Loucy (cell line): ENCODE data around the gene CDC42BPA.
"Not testable (repeated sequence)": the region's sequence is repeated elsewhere in the genome, so short reads cannot be mapped to it uniquely, and the experiment has no call there.

Source experiments
- H2AFZ ChIP-seq: fragments of 200-600 bp; sonication (generic); 2 replicates; pipeline ENCODE4 v1.6.0; 2016; ENCODE audit warnings: antibody characterized with exemption, mild to moderate bottlenecking, low read length, moderate library complexity
- H3F3A ChIP-seq: fragments of 200-600 bp; 2 replicates; pipeline ENCODE4 v1.6.0; 2016; ENCODE audit warnings: antibody characterized with exemption, low read depth, mild to moderate bottlenecking
- H3K27me3 ChIP-seq: fragments of 200-600 bp; sonication (generic); 2 replicates; pipeline ENCODE4 v1.6.1; 2014; ENCODE audit warnings: low read length, mild to moderate bottlenecking; ENCODE audit not compliant: insufficient read depth, poor library complexity, severe bottlenecking
- H3K36me3 ChIP-seq: fragments of 200-600 bp; sonication (generic); 2 replicates; pipeline ENCODE4 v1.6.1; 2016; ENCODE audit warnings: low read length; ENCODE audit not compliant: insufficient read depth
- H3K4me1 ChIP-seq: fragments of 200-600 bp; sonication (generic); 2 replicates; pipeline ENCODE4 v1.5.1; 2014; ENCODE audit warnings: low read length, mild to moderate bottlenecking; ENCODE audit not compliant: insufficient read depth, poor library complexity, severe bottlenecking
- H3K4me2 ChIP-seq: fragments of 200-600 bp; sonication (generic); 2 replicates; pipeline ENCODE4 v1.6.0; 2014; ENCODE audit warnings: antibody characterized with exemption, low read length, low read depth, mild to moderate bottlenecking; ENCODE audit not compliant: poor library complexity, severe bottlenecking
- H3K4me3 ChIP-seq: fragments of 200-600 bp; sonication (generic); 2 replicates; pipeline ENCODE4 v1.5.1; 2014; ENCODE audit warnings: low read length, mild to moderate bottlenecking, mixed read lengths; ENCODE audit not compliant: poor library complexity, severe bottlenecking
- H3K79me2 ChIP-seq: fragments of 200-600 bp; sonication (generic); 2 replicates; pipeline ENCODE4 v1.6.1; 2014; ENCODE audit warnings: low read length; ENCODE audit not compliant: insufficient read depth
- H3K9ac ChIP-seq: fragments of 200-600 bp; sonication (generic); 2 replicates; pipeline ENCODE4 v1.6.0; 2014; ENCODE audit warnings: mild to moderate bottlenecking, low read depth, low read length, moderate library complexity; ENCODE audit not compliant: poor library complexity, severe bottlenecking
- H3K9me2 ChIP-seq: fragments of 200-600 bp; sonication (generic); replicated peaks from 2 replicates; pipeline ENCODE4 v1.6.1; 2016; ENCODE audit warnings: low read depth, low read length, mixed read lengths
- H3K9me3 ChIP-seq: fragments of 200-600 bp; sonication (generic); 2 replicates; pipeline ENCODE4 v1.6.1; 2014; ENCODE audit warnings: mild to moderate bottlenecking, antibody characterized with exemption, low read length, low read depth; ENCODE audit not compliant: insufficient read depth
- H4K20me1 ChIP-seq: fragments of 200-600 bp; sonication (generic); 2 replicates; pipeline ENCODE4 v1.6.0; 2014; ENCODE audit warnings: antibody characterized with exemption, low read length, mild to moderate bottlenecking; ENCODE audit not compliant: insufficient read depth, poor library complexity, severe bottlenecking
- CTCF ChIP-seq: fragments of 200-600 bp; sonication (generic); conservative IDR thresholded peaks from 2 replicates; pipeline ENCODE4 v1.5.1; 2014; ENCODE audit warnings: mild to moderate bottlenecking, antibody characterized with exemption, low read length
- EZH2phosphoT487 ChIP-seq: fragments of 200-600 bp; IDR thresholded peaks from 2 replicates; pipeline ENCODE4 v1.6.1; 2018; ENCODE audit warnings: antibody characterized with exemption, mild to moderate bottlenecking, moderate library complexity, borderline replicate concordance

CDC42BPA gene

GRCh38 chr1:227111782-227112181, 206.5 kb downstream of the CDC42BPA start:
- no peaks in the 10 kb centered on the region for H3K9me3 ChIP-seq
- no peaks in the 10 kb centered on the region for H4K20me1 ChIP-seq
- H3F3A ChIP-seq: no peaks in the 10 kb centered on the region
- H3K4me1 ChIP-seq: no peaks in the 10 kb centered on the region
- no peak for TF ChIP-seq EZH2phosphoT487
- TF ChIP-seq CTCF: no peak
- no peaks in the 10 kb centered on the region for H3K79me2 ChIP-seq
- no peak overlapping the region for H2AFZ ChIP-seq
- no peaks in the 10 kb centered on the region for H3K9me2 ChIP-seq
- no peak overlapping the region for H3K4me3 ChIP-seq
- H3K4me2 ChIP-seq: no peak overlapping the region
- H3K36me3 ChIP-seq: no peaks in the 10 kb centered on the region
- no peak overlapping the region for H3K9ac ChIP-seq
- no peaks in the 10 kb centered on the region for H3K27me3 ChIP-seq

GRCh38 chr1:227105291-227105690, 213.0 kb downstream of the CDC42BPA start:
- not testable (repeated sequence) for H3F3A ChIP-seq, H4K20me1 ChIP-seq, H3K79me2 ChIP-seq, H3K36me3 ChIP-seq, H3K27me3 ChIP-seq, H3K9ac ChIP-seq, H2AFZ ChIP-seq, H3K9me2 ChIP-seq, H3K9me3 ChIP-seq, H3K4me2 ChIP-seq, H3K4me1 ChIP-seq, H3K4me3 ChIP-seq

- no peaks in the 10 kb centered on the region for H3K27me3 ChIP-seq
- H3K36me3 ChIP-seq: no peaks in the 10 kb centered on the region
- no peak overlapping the region for H2AFZ ChIP-seq
- H3K9ac ChIP-seq: no peak overlapping the region
- H3K4me1 ChIP-seq: no peaks in the 10 kb centered on the region
- TF ChIP-seq EZH2phosphoT487 (no peak), CTCF (no peak)
- no peaks in the 10 kb centered on the region for H4K20me1 ChIP-seq
- no peak overlapping the region for H3K4me2 ChIP-seq
- H3K9me2 ChIP-seq: no peaks in the 10 kb centered on the region
- no peaks in the 10 kb centered on the region for H3K9me3 ChIP-seq
- no peak overlapping the region for H3K4me3 ChIP-seq
- H3F3A ChIP-seq: no peaks in the 10 kb centered on the region
- H3K79me2 ChIP-seq: no peaks in the 10 kb centered on the region
These were observed 216.2 kb downstream of the CDC42BPA start for GRCh38 chr1:227102056-227102455.

GRCh38 chr1:227094249-227094966, 223.9 kb downstream of the CDC42BPA start:
- H3K4me3 ChIP-seq: no peak overlapping the region
- no peak overlapping the region for H3K4me2 ChIP-seq
- H2AFZ ChIP-seq: no peak overlapping the region
- H3K9ac ChIP-seq: no peak overlapping the region
- H3K4me1 ChIP-seq: no peaks in the 10 kb centered on the region
- H3K36me3 ChIP-seq: no peaks in the 10 kb centered on the region
- no peaks in the 10 kb centered on the region for H3K79me2 ChIP-seq
- H3K9me2 ChIP-seq: no peaks in the 10 kb centered on the region
- H3F3A ChIP-seq: no peaks in the 10 kb centered on the region
- TF ChIP-seq CTCF (no peak), EZH2phosphoT487 (no peak)
- H3K27me3 ChIP-seq: no peaks in the 10 kb centered on the region
- no peaks in the 10 kb centered on the region for H3K9me3 ChIP-seq
- no peaks in the 10 kb centered on the region for H4K20me1 ChIP-seq
